Measurements from ENCODE around the gene THEMIS2.
A peak's percentile ranks its signal among the peaks of the same experiment; 100 is the strongest.

THEMIS2 gene

DNA sequence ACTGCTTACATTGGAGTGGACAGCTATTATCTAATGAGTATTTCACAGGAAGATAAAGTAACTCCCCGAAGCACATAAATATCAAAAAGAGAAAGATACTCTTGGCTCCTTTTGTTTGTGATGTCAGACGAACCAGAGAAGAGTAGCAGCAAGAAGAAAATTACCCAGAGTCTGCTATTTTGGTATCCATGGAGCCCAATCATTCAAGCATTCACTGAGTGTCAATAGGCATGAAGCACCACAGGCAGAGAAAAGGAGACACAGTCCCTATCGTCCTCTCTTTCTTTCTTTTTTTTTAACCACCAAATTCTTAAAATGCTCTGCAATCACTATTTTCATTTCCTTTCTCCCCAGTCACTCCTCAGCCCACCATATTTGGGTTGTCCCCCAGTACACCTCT, 22.2 kb downstream of the THEMIS2 start:
- Histone ChIP-seq H3K4me3 (ENCODE audit: insufficient read depth in 1 of 2, low read depth in 1 of 2, low read length in 2 of 2) (no peak overlapping the region), H2AFZ (ENCODE audit: low read depth, low read length) (no peak overlapping the region), H3K36me3 (ENCODE audit: control insufficient read depth in 1 of 2, insufficient read depth in 2 of 2, low read depth in 1 of 2, low read length in 2 of 2) (peaks cover 24 to 72% of the 10 kb centered on the region in 2 experiments), H3K79me1 (replicated peaks; ENCODE audit: low read length, poor library complexity, severe bottlenecking) (peaks cover 3% of the 10 kb centered on the region), H3K4ac (ENCODE audit: low read depth in 1 of 2, low read length in 2 of 2) (no peak overlapping the region), H3K4me2 (ENCODE audit: low read length, poor library complexity, severe bottlenecking) (no peak overlapping the region), H2AK5ac (ENCODE audit: low read length, severe bottlenecking) (no peak overlapping the region), H3K27ac (ENCODE audit: low read length, poor library complexity, severe bottlenecking) (no peak overlapping the region), H2BK5ac (ENCODE audit: low read depth, low read length, poor library complexity, severe bottlenecking) (no peak overlapping the region), H4K91ac (ENCODE audit: low read length) (no peak overlapping the region), H2BK12ac (ENCODE audit: low read length in 2 of 2) (no peak overlapping the region), H4K8ac (ENCODE audit: low read length) (no peak overlapping the region), H3K23ac (ENCODE audit: low read length in 2 of 2) (no peak overlapping the region), H2BK15ac (ENCODE audit: low read depth, poor library complexity, severe bottlenecking) (no peak overlapping the region), H3K14ac (ENCODE audit: low read length in 2 of 2) (no peak overlapping the region), H2BK120ac (ENCODE audit: low read depth, low read length) (no peak overlapping the region), H3K18ac (ENCODE audit: low read depth in 1 of 2, low read length in 2 of 2) (no peak overlapping the region), H3K9me3 (ENCODE audit: control insufficient read depth, low read length) (no peaks in the 10 kb centered on the region), H3K27me3 (ENCODE audit: control insufficient read depth in 1 of 2, insufficient read depth in 1 of 2, low read length in 2 of 2) (no peaks in the 10 kb centered on the region), H3K9ac (ENCODE audit: low read length) (no peak overlapping the region), H3K4me1 (ENCODE audit: control insufficient read depth, insufficient read depth, low read depth, low read length) (peaks cover 1% of the 10 kb centered on the region)
- DNase-seq = no peak
- 93% methylated on average over 3 of the region's 3 CpGs for WGBS

DNA sequence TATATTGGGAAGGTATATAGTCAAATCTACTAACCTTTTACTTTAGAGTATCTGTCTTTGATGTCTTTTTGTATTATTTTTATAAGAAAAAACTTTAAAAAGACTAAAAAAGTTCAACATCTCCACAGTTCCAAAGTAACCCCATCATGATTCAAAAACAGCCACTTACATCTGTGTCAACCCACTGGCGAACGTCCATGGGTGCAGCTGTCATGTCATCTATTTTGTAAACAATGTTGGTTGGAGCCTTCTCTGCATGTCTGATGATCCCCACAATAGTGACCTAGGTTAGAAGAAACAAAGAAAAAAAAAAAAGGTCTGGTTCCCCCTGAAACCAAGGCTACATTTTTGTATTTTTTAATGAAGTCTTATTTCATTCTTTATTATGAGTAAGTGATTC, 34.4 kb downstream of the THEMIS2 start:
- Histone ChIP-seq H3K79me1 (replicated peaks; ENCODE audit: low read length, poor library complexity, severe bottlenecking) (peaks cover 5% of the 10 kb centered on the region), H3K4ac (ENCODE audit: low read depth in 1 of 2, low read length in 2 of 2) (no peak overlapping the region), H4K91ac (ENCODE audit: low read length) (no peak overlapping the region), H2AFZ (ENCODE audit: low read depth, low read length) (no peak overlapping the region), H3K27me3 (ENCODE audit: control insufficient read depth in 1 of 2, insufficient read depth in 1 of 2, low read length in 2 of 2) (no peaks in the 10 kb centered on the region), H2AK5ac (ENCODE audit: low read length, severe bottlenecking) (no peak overlapping the region), H3K4me3 (ENCODE audit: insufficient read depth in 1 of 2, low read depth in 1 of 2, low read length in 2 of 2) (no peak overlapping the region), H3K9ac (ENCODE audit: low read length) (no peak overlapping the region), H3K18ac (ENCODE audit: low read depth in 1 of 2, low read length in 2 of 2) (no peak overlapping the region), H3K27ac (ENCODE audit: low read length, poor library complexity, severe bottlenecking) (no peak overlapping the region), H3K23ac (ENCODE audit: low read length in 2 of 2) (no peak overlapping the region), H3K36me3 (ENCODE audit: control insufficient read depth in 1 of 2, insufficient read depth in 2 of 2, low read depth in 1 of 2, low read length in 2 of 2) (peaks cover 22 to 78% of the 10 kb centered on the region in 2 experiments), H2BK120ac (ENCODE audit: low read depth, low read length) (no peak overlapping the region), H2BK5ac (ENCODE audit: low read depth, low read length, poor library complexity, severe bottlenecking) (no peak overlapping the region), H3K4me1 (ENCODE audit: control insufficient read depth, insufficient read depth, low read depth, low read length) (no peaks in the 10 kb centered on the region), H2BK15ac (ENCODE audit: low read depth, poor library complexity, severe bottlenecking) (no peak overlapping the region), H4K8ac (ENCODE audit: low read length) (no peak overlapping the region), H3K4me2 (ENCODE audit: low read length, poor library complexity, severe bottlenecking) (no peak overlapping the region), H2BK12ac (ENCODE audit: low read length in 2 of 2) (no peak overlapping the region), H3K9me3 (ENCODE audit: control insufficient read depth, low read length) (no peaks in the 10 kb centered on the region), H3K14ac (ENCODE audit: low read length in 2 of 2) (no peak overlapping the region)
- 86% methylated on average over 2 of the region's 2 CpGs for WGBS
- DNase-seq = no peak

- no peak overlapping the region for H2BK15ac ChIP-seq (ENCODE audit: low read depth, poor library complexity, severe bottlenecking)
- no peak overlapping the region for H2AFZ ChIP-seq (ENCODE audit: low read depth, low read length)
- H3K4ac ChIP-seq (ENCODE audit: low read depth in 1 of 2, low read length in 2 of 2) = no peak overlapping the region
- no peak overlapping the region for H4K91ac ChIP-seq (ENCODE audit: low read length)
- no peak overlapping the region for H2BK12ac ChIP-seq (ENCODE audit: low read length in 2 of 2)
- H3K4me1 ChIP-seq (ENCODE audit: control insufficient read depth, insufficient read depth, low read depth, low read length) = peaks cover 5% of the 10 kb centered on the region
- H3K9me3 ChIP-seq (ENCODE audit: control insufficient read depth, low read length) = peaks cover 4% of the 10 kb centered on the region
- no peak overlapping the region for H2BK5ac ChIP-seq (ENCODE audit: low read depth, low read length, poor library complexity, severe bottlenecking)
- no peak overlapping the region for H3K9ac ChIP-seq (ENCODE audit: low read length)
- no peak overlapping the region for H3K4me3 ChIP-seq (ENCODE audit: insufficient read depth in 1 of 2, low read depth in 1 of 2, low read length in 2 of 2)
- peaks cover 14% of the 10 kb centered on the region for H3K79me1 ChIP-seq (replicated peaks; ENCODE audit: low read length, poor library complexity, severe bottlenecking)
- peaks cover 14 to 46% of the 10 kb centered on the region in 2 experiments for H3K36me3 ChIP-seq (ENCODE audit: control insufficient read depth in 1 of 2, insufficient read depth in 2 of 2, low read depth in 1 of 2, low read length in 2 of 2)
- H2BK120ac ChIP-seq (ENCODE audit: low read depth, low read length) = no peak overlapping the region
- no peak overlapping the region for H2AK5ac ChIP-seq (ENCODE audit: low read length, severe bottlenecking)
- WGBS = 94% methylated on average over 1 of the region's 1 CpG
- no peak overlapping the region for H3K14ac ChIP-seq (ENCODE audit: low read length in 2 of 2)
- no peak overlapping the region for H3K27ac ChIP-seq (ENCODE audit: low read length, poor library complexity, severe bottlenecking)
- no peak overlapping the region for H3K23ac ChIP-seq (ENCODE audit: low read length in 2 of 2)
- no peak overlapping the region for H4K8ac ChIP-seq (ENCODE audit: low read length)
- no peaks in the 10 kb centered on the region for H3K27me3 ChIP-seq (ENCODE audit: control insufficient read depth in 1 of 2, insufficient read depth in 1 of 2, low read length in 2 of 2)
- no peak overlapping the region for H3K4me2 ChIP-seq (ENCODE audit: low read length, poor library complexity, severe bottlenecking)
- no peak overlapping the region for H3K18ac ChIP-seq (ENCODE audit: low read depth in 1 of 2, low read length in 2 of 2)
- DNase-seq = no peak
Observed at GRCh38 chr1:27912429-27912828, 40.1 kb downstream of the THEMIS2 start.

DNA sequence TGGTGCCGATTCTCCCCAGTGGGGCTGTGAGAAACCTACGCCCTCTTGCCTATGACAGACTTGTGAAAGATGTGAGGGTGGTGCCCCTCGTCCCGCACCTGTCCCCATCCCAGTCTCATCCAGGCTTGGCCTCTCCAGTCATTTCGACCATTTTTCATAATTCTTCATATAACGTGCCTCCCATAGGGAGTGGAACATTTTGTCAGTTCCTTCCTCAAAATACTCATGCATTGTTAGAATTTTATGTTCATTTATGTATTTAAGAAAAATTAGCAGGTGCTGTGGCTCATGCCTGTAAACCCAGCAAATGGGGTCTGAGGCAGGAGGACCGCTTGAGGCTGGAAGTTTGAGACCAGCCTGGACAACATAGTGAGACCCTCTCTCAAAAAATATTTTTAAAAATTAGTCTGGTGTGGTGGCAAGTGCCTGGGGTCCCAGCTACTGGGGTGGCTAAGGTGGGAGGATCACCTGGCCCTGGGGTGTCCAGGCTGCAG, 42.8 kb downstream of the THEMIS2 start:
- WGBS = 94% methylated on average over 5 of the region's 7 CpGs
- H2BK12ac ChIP-seq (ENCODE audit: low read length in 2 of 2) = no peak overlapping the region
- no peak overlapping the region for H3K23ac ChIP-seq (ENCODE audit: low read length in 2 of 2)
- peak overlapping the region in 1 of 2 experiments; percentile 72 for H3K4me3 ChIP-seq (ENCODE audit: insufficient read depth in 1 of 2, low read depth in 1 of 2, low read length in 2 of 2)
- peak overlapping the region in 1 of 2 experiments; percentile 42 for H3K4ac ChIP-seq (ENCODE audit: low read depth in 1 of 2, low read length in 2 of 2)
- H2AFZ ChIP-seq (ENCODE audit: low read depth, low read length) = peak overlapping the region; percentile 72
- peaks cover 5% of the 10 kb centered on the region for H3K4me1 ChIP-seq (ENCODE audit: control insufficient read depth, insufficient read depth, low read depth, low read length)
- peak overlapping the region; percentile 44 to 67 for H3K18ac ChIP-seq (ENCODE audit: low read depth in 1 of 2, low read length in 2 of 2)
- H2BK5ac ChIP-seq (ENCODE audit: low read depth, low read length, poor library complexity, severe bottlenecking) = no peak overlapping the region
- no peak overlapping the region for H2BK120ac ChIP-seq (ENCODE audit: low read depth, low read length)
- H3K27ac ChIP-seq (ENCODE audit: low read length, poor library complexity, severe bottlenecking) = peak overlapping the region; percentile 9
- peak overlapping the region; percentile 49 for H3K9ac ChIP-seq (ENCODE audit: low read length)
- peaks cover 13% of the 10 kb centered on the region for H3K79me1 ChIP-seq (replicated peaks; ENCODE audit: low read length, poor library complexity, severe bottlenecking)
- peaks cover 4% of the 10 kb centered on the region for H3K9me3 ChIP-seq (ENCODE audit: control insufficient read depth, low read length)
- H4K8ac ChIP-seq (ENCODE audit: low read length) = peak overlapping the region; percentile 98
- no peak overlapping the region for H2BK15ac ChIP-seq (ENCODE audit: low read depth, poor library complexity, severe bottlenecking)
- no peak overlapping the region for H3K4me2 ChIP-seq (ENCODE audit: low read length, poor library complexity, severe bottlenecking)
- no peaks in the 10 kb centered on the region for H3K27me3 ChIP-seq (ENCODE audit: control insufficient read depth in 1 of 2, insufficient read depth in 1 of 2, low read length in 2 of 2)
- peak overlapping the region; percentile 6 for H4K91ac ChIP-seq (ENCODE audit: low read length)
- H3K36me3 ChIP-seq (ENCODE audit: control insufficient read depth in 1 of 2, insufficient read depth in 2 of 2, low read depth in 1 of 2, low read length in 2 of 2) = peaks cover 3 to 21% of the 10 kb centered on the region in 2 experiments
- no peak overlapping the region for H3K14ac ChIP-seq (ENCODE audit: low read length in 2 of 2)
- DNase-seq = no peak
- no peak overlapping the region for H2AK5ac ChIP-seq (ENCODE audit: low read length, severe bottlenecking)

Data from mesenchymal stem cell (in vitro differentiated cells and primary cell).